Measurements from ENCODE around the gene TUBB. TPM values are rescaled to one million over a fixed set of nuclear protein-coding genes. Genes with fewer than 3 reads are reported as not detected.

The TUBB gene
- 100 to 1,000 TPM; 119 to 179 (median 156) TPM for total RNA-seq

- TF ChIP-seq, protein P1, sequence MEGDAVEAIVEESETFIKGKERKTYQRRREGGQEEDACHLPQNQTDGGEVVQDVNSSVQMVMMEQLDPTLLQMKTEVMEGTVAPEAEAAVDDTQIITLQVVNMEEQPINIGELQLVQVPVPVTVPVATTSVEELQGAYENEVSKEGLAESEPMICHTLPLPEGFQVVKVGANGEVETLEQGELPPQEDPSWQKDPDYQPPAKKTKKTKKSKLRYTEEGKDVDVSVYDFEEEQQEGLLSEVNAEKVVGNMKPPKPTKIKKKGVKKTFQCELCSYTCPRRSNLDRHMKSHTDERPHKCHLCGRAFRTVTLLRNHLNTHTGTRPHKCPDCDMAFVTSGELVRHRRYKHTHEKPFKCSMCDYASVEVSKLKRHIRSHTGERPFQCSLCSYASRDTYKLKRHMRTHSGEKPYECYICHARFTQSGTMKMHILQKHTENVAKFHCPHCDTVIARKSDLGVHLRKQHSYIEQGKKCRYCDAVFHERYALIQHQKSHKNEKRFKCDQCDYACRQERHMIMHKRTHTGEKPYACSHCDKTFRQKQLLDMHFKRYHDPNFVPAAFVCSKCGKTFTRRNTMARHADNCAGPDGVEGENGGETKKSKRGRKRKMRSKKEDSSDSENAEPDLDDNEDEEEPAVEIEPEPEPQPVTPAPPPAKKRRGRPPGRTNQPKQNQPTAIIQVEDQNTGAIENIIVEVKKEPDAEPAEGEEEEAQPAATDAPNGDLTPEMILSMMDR (IDR thresholded peaks at IDR 0.05), result no peak
- no peak for TF ChIP-seq POLR2A (IDR thresholded peaks at IDR 0.05)
- DNase-seq (ENCODE audit: low spot score in 2 of 2), result peak; percentile 96 to 99
- intact Hi-C loops (cut with DNase I; ENCODE audit: low total_unique reads), result no loop called here
- WGBS, 2 donors, result 0 to 1% methylated on average over 38 of the region's 38 CpGs
- peak within 1 kb of the TSS; percentile 80 for H3K4me3 ChIP-seq (ENCODE audit: low read depth, poor library complexity, severe bottlenecking)
Observed at GRCh38 chr6:30719791-30720737, at the start of gene TUBB. Gene TUBB, plus strand, starts transcription at chr6:30720352. Its CDS starts 155 bp downstream, at chr6:30720507.

- DNase-seq (ENCODE audit: low spot score in 2 of 2), result no peak
- intact Hi-C loops (cut with DNase I; ENCODE audit: low total_unique reads), result no loop called here
- WGBS, 2 donors, result 86 to 88% methylated on average over 27 of the region's 27 CpGs
- TF ChIP-seq, protein P1 (IDR thresholded peaks at IDR 0.05), result no peak
- TF ChIP-seq POLR2A (IDR thresholded peaks at IDR 0.05), result no peak
- no peak overlapping the region for H3K4me3 ChIP-seq (ENCODE audit: low read depth, poor library complexity, severe bottlenecking)
Observed at GRCh38 chr6:30670760-30671527, 49.2 kb upstream of the TUBB start.

DNA sequence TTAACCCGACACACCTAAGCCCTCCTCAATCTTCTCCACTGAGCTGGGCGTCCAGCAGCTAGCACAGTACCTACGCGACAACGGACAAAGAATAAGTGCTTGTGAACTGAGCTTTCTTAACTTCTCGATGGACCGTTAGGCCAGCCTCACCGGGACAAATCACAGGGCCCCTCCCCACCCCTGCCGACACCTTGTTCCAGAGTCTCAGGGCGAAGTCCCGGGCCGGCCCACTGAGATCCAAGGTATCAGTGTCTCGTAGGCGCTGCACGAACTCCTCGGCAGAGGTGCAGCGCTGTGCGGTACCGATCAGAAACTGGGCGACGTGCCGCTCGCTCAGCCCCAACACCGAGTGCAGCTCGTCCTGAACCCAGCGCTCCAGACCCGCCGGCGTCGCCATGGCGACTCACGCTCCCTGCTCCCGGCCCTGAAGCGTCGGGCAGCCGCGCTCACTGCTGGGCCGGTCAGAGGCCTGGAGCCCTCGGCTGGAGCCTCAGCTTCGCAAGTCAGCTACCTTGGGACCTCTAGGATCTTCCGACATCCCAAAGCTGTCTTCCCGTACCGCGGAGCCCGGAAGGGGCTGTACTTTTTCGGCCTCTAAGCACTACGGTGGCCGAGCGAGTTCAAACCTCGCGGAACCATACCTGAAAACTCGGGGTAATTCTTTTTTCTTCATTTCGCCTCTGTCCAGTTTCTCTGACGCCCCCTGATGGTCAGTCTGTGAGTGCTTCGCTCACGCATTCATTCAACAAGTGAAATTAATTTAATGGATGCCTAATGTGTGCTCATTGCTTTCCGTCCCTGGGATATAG is 47.5 kb upstream of the TUBB start, which contains the start of gene DHX16:
TSS of gene DHX16 (minus strand) at position 562 of the 809 bp plus-strand sequence. CDS start at position 397, 165 bp downstream.
- WGBS, 2 donors, result 1% methylated on average over 50 to 53 of the region's 57 CpGs
- intact Hi-C loops (cut with DNase I; ENCODE audit: low total_unique reads), result no loop called here
- H3K4me3 ChIP-seq (ENCODE audit: low read depth, poor library complexity, severe bottlenecking), result peak within 1 kb of the TSS; percentile 88
- peak; percentile 95 to 99 for DNase-seq (ENCODE audit: low spot score in 2 of 2)
- TF ChIP-seq, protein P1 (IDR thresholded peaks at IDR 0.05), result peak in 1 of 3 donors; percentile 39
- TF ChIP-seq POLR2A (IDR thresholded peaks at IDR 0.05), result no peak

GRCh38 chr6:30676660-30677285 is 43.4 kb upstream of the TUBB start:
- WGBS, 2 donors, result 70 to 73% methylated on average over 10 of the region's 10 CpGs
- intact Hi-C loops (cut with DNase I; ENCODE audit: low total_unique reads), result no loop called here
- H3K4me3 ChIP-seq (ENCODE audit: low read depth, poor library complexity, severe bottlenecking), result no peak overlapping the region
- TF ChIP-seq POLR2A (IDR thresholded peaks at IDR 0.05), result no peak
- TF ChIP-seq, protein P1 (IDR thresholded peaks at IDR 0.05), result no peak
- no peak for DNase-seq (ENCODE audit: low spot score in 2 of 2)
